H1 (cell line): Measurements from ENCODE around the gene ZGRF1. TPM values are rescaled to one million over a fixed set of nuclear protein-coding genes. Genes with fewer than 3 reads are reported as not detected.

Experiments used
- CTCF ChIA-PET: fragments of 300-600 bp; sonication (Branson Sonifier 250); formaldehyde crosslinking; loops from one replicate; lab custom pipeline; 2021; ENCODE audit not compliant: partially characterized antibody; lab: Charles Lee
- POLR2A ChIA-PET: fragments of 300-600 bp; sonication (Branson Sonifier 250); formaldehyde crosslinking; loops from one replicate; lab custom pipeline; 2021; ENCODE audit warnings: inconsistent platforms; ENCODE audit not compliant: partially characterized antibody; lab: Charles Lee
- DNase-seq, 2 experiments: peaks; one replicate each; pipeline versions ENCODE4 v3.0.0 to v3.0.0-alpha.2; 2010 to 2022; ENCODE audit warnings: low spot score in 2 of 2, low read depth in 1 of 2, mixed read lengths in 1 of 2
- FAIRE-seq: peaks from 2 replicates; lab custom pipeline; 2011; peaks lifted over from hg19 to GRCh38; lab: Jason Lieb, UNC
- H2AFZ ChIP-seq: 2 replicates; pipeline ENCODE4 v1.8.1; 2012; ENCODE audit warnings: low read length, inconsistent platforms
- H2AK5ac ChIP-seq: 2 replicates; pipeline ENCODE4 v1.6.1; 2013; ENCODE audit warnings: low read depth, low read length
- H2BK120ac ChIP-seq: replicated peaks from 2 replicates; pipeline ENCODE3; 2013; ENCODE audit warnings: low read depth, low read length, inconsistent platforms
- H2BK12ac ChIP-seq: 2 replicates; pipeline ENCODE4 v1.6.1; 2013; ENCODE audit warnings: low read depth, low read length
- H2BK15ac ChIP-seq: 2 replicates; pipeline ENCODE4 v1.6.1; 2013; ENCODE audit warnings: low read length
- H2BK20ac ChIP-seq: 2 replicates; pipeline ENCODE4 v1.6.1; 2013; ENCODE audit warnings: low read length
- H2BK5ac ChIP-seq: 2 replicates; pipeline ENCODE4 v1.6.1; 2013; ENCODE audit warnings: low read depth, low read length
- H3K14ac ChIP-seq: 2 replicates; pipeline ENCODE4 v1.6.1; 2013; ENCODE audit warnings: inconsistent platforms; ENCODE audit not compliant: insufficient read length
- H3K18ac ChIP-seq: 2 replicates; pipeline ENCODE4 v1.6.1; 2013; ENCODE audit warnings: low read length; ENCODE audit errors: extremely low read depth
- H3K23ac ChIP-seq: 2 replicates; pipeline ENCODE4 v1.6.1; 2013; ENCODE audit warnings: inconsistent platforms; ENCODE audit not compliant: insufficient read length
- H3K23me2 ChIP-seq: 2 replicates; pipeline ENCODE4 v1.6.1; 2013; ENCODE audit warnings: low read depth, low read length
- H3K27ac ChIP-seq: 2 replicates; pipeline ENCODE4 v1.6.1; 2011; ENCODE audit warnings: low read depth, low read length, inconsistent platforms
- H3K27me3 ChIP-seq, 4 experiments: replicated peaks in 1 of 4; 1 replicate in 1 of 4; 2 replicates in 3 of 4; pipeline versions ENCODE4 v1.6.1 to v1.8.1; 2011 to 2013; ENCODE audit warnings: low read length in 3 of 4, mild to moderate bottlenecking in 3 of 4, inconsistent platforms in 2 of 4, mixed read lengths in 2 of 4, moderate library complexity in 1 of 4; ENCODE audit not compliant: control insufficient read depth in 3 of 4, insufficient read depth in 3 of 4; ENCODE audit errors: extremely low read depth in 1 of 4
- H3K36me3 ChIP-seq, 4 experiments: 2 replicates each; pipeline versions ENCODE4 v1.6.1 to v1.8.1; 2011 to 2013; ENCODE audit warnings: mild to moderate bottlenecking in 4 of 4, low read length in 3 of 4, moderate library complexity in 2 of 4, control low read depth in 1 of 4, inconsistent platforms in 1 of 4; ENCODE audit not compliant: insufficient read depth in 4 of 4, control insufficient read depth in 2 of 4
- H3K4ac ChIP-seq: replicated peaks from 2 replicates; pipeline ENCODE3; 2013; ENCODE audit warnings: low read length, low read depth, mixed read lengths, inconsistent platforms; ENCODE audit not compliant: insufficient read length
- H3K4me1 ChIP-seq, 4 experiments: replicated peaks in 1 of 4; 1 replicate in 1 of 4; 2 replicates in 3 of 4; pipeline versions ENCODE4 v1.6.1 to v1.8.1; 2011 to 2013; ENCODE audit warnings: low read length in 3 of 4, inconsistent platforms in 2 of 4, mixed read lengths in 1 of 4; ENCODE audit not compliant: insufficient read depth in 4 of 4, control insufficient read depth in 3 of 4
- H3K4me2 ChIP-seq, 2 experiments: 2 replicates each; pipeline versions ENCODE4 v1.6.1 to v1.8.1; 2011 to 2013; ENCODE audit warnings: low read depth in 2 of 2, low read length in 2 of 2, control low read depth in 1 of 2, inconsistent platforms in 1 of 2, mild to moderate bottlenecking in 1 of 2; ENCODE audit not compliant: insufficient read depth in 1 of 2
- H3K4me3 ChIP-seq, 4 experiments: fragments of 200-600, 300-600 bp in 1 of 4; sonication (generic), shearing (Covaris generic), sonication (Bioruptor Twin) in 1 of 4; 2 replicates each; pipeline versions ENCODE4 v1.5.1 to v1.8.1; 2011 to 2016; ENCODE audit warnings: low read length in 4 of 4, low read depth in 3 of 4, control low read depth in 2 of 4, inconsistent platforms in 2 of 4, mild to moderate bottlenecking in 2 of 4, mixed read lengths in 1 of 4, moderate library complexity in 1 of 4; ENCODE audit not compliant: insufficient read depth in 2 of 4; ENCODE audit errors: extremely low read depth in 1 of 4
- H3K56ac ChIP-seq: replicated peaks from 2 replicates; pipeline ENCODE3; 2013; ENCODE audit warnings: low read depth, mild to moderate bottlenecking, mixed read lengths, low read length, inconsistent platforms; ENCODE audit not compliant: insufficient read length
- H3K79me1 ChIP-seq: 2 replicates; pipeline ENCODE4 v1.6.1; 2013; ENCODE audit warnings: low read depth, low read length, control low read depth
- H3K79me2 ChIP-seq, 2 experiments: 2 replicates each; pipeline versions ENCODE4 v1.6.1 to v1.8.1; 2012 to 2013; ENCODE audit warnings: low read length in 2 of 2, mild to moderate bottlenecking in 2 of 2, inconsistent platforms in 1 of 2; ENCODE audit not compliant: insufficient read depth in 2 of 2, control insufficient read depth in 1 of 2
- H3K9ac ChIP-seq, 4 experiments: replicated peaks in 1 of 4; 1 replicate in 1 of 4; 2 replicates in 3 of 4; pipeline versions ENCODE4 v1.6.1 to v1.8.1; 2011 to 2013; ENCODE audit warnings: low read depth in 3 of 4, low read length in 3 of 4, control low read depth in 2 of 4, mild to moderate bottlenecking in 2 of 4, moderate library complexity in 2 of 4, inconsistent platforms in 1 of 4; ENCODE audit errors: extremely low read depth in 1 of 4
- H3K9me3 ChIP-seq, 2 experiments: 2 replicates each; pipeline versions ENCODE4 v1.6.1 to v1.8.1; 2012 to 2013; ENCODE audit warnings: mild to moderate bottlenecking in 2 of 2, moderate library complexity in 2 of 2, control low read depth in 1 of 2, inconsistent platforms in 1 of 2, low read depth in 1 of 2, low read length in 1 of 2, mixed read lengths in 1 of 2; ENCODE audit not compliant: insufficient read depth in 2 of 2
- H4K20me1 ChIP-seq, 2 experiments: replicated peaks in 1 of 2; 2 replicates each; pipeline versions ENCODE3 to v1.8.1; 2011 to 2013; ENCODE audit warnings: inconsistent platforms in 2 of 2, low read length in 2 of 2, mild to moderate bottlenecking in 1 of 2; ENCODE audit not compliant: insufficient read depth in 2 of 2, control insufficient read depth in 1 of 2
- H4K5ac ChIP-seq: 2 replicates; pipeline ENCODE4 v1.6.1; 2013; ENCODE audit warnings: low read length, low read depth, mixed read lengths, inconsistent platforms; ENCODE audit not compliant: insufficient read length
- H4K8ac ChIP-seq: 2 replicates; pipeline ENCODE4 v1.8.0; 2013; ENCODE audit warnings: mild to moderate bottlenecking, moderate library complexity, low read length, inconsistent platforms; ENCODE audit not compliant: insufficient read depth; ENCODE audit errors: extremely low read depth
- H4K91ac ChIP-seq: replicated peaks from 2 replicates; pipeline ENCODE3; 2013; ENCODE audit warnings: low read length, mixed read lengths, inconsistent platforms; ENCODE audit not compliant: insufficient read length
- RAD21 ChIP-seq, 2 experiments: IDR thresholded peaks in 1 of 2; conservative IDR thresholded peaks in 1 of 2; 2 replicates each; pipeline ENCODE4 v1.6.1; 2011; ENCODE audit warnings: low read depth in 2 of 2, low read length in 2 of 2, improper control_type of control experiment in 1 of 2, inconsistent platforms in 1 of 2, mild to moderate bottlenecking in 1 of 2, moderate library complexity in 1 of 2
- SIN3A ChIP-seq, 2 experiments: IDR thresholded peaks in 1 of 2; conservative IDR thresholded peaks in 1 of 2; 2 replicates each; pipeline ENCODE4 v1.6.1; 2011 to 2012; ENCODE audit warnings: low read length in 2 of 2, improper control_type of control experiment in 1 of 2, low read depth in 1 of 2, mild to moderate bottlenecking in 1 of 2
- SP1 ChIP-seq: IDR thresholded peaks from 2 replicates; pipeline ENCODE4 v1.6.1; 2011; ENCODE audit warnings: low read depth, low read length
- WGBS, 2 experiments: shearing (Covaris generic) in 1 of 2; methylation state at CpG; one replicate each; pipeline versions ENCODE4 v1.1.6 to v1.1.7; 2013 to 2015; ENCODE audit warnings: low lambda C conversion rate in 2 of 2, mixed read lengths in 2 of 2, inconsistent platforms in 1 of 2, low coverage in 1 of 2, missing lambda C conversion rate in 1 of 2; ENCODE audit not compliant: insufficient replicate concordance in 2 of 2, insufficient coverage in 1 of 2, insufficient read length in 1 of 2; ENCODE audit errors: extremely low coverage in 1 of 2, missing lambda C conversion rate in 1 of 2; 5-methylcytosine and 5-hydroxymethylcytosine counted together
- polyA plus RNA-seq, 7 experiments: library from polyadenylated mRNA; depleted of rRNA in 3 of 7; stranded (reverse) in 5 of 7; unstranded in 2 of 7; fragments of >200 nt in 5 of 7; fragments of 200-250 nt in 2 of 7; gene quantifications; 1 replicate in 5 of 7; 2 replicates in 1 of 7; 4 replicates in 1 of 7; pipeline versions ENCODE4 v1.2.1 to v1.2.3, GENCODE V29; 2011 to 2013; ENCODE audit warnings: missing spikeins in 2 of 7, mixed read lengths in 2 of 7
- total RNA-seq: library from RNA; stranded (reverse); fragmentation: NEBNext Ultra II Directional; extraction: Animal tissue kit (Norgen Biotek cat#: 25700); gene quantifications from 2 replicates; pipeline ENCODE4 v1.2.1, GENCODE V29; 2021
- TF ChIP-seq, protein P1 (sequence below): IDR thresholded peaks from 2 replicates; pipeline ENCODE4 v1.6.1; 2012; ENCODE audit warnings: inconsistent platforms

The ZGRF1 gene
- total and polyA plus RNA-seq, 2 of the 8 experiments (the other 6 are each of a cell fraction or from before 2014, with no cell fraction given) = 12.0 to 44.6 TPM

- no peak overlapping the region for H2BK120ac ChIP-seq
- H3K36me3 ChIP-seq = peaks cover 0 to 9% (median 0%) of the 10 kb centered on the region in 4 experiments; a peak in 2 of 8 replicates
- WGBS, 2 experiments = 100% methylated on average over 2 of the region's 2 CpGs; no CpG with 5 or more reads in 1 of the 2 experiments
- no peak overlapping the region for H3K23ac ChIP-seq
- no peak overlapping the region for H2BK5ac ChIP-seq
- no peak overlapping the region for H4K8ac ChIP-seq
- no peak overlapping the region for H2AK5ac ChIP-seq
- H3K27me3 ChIP-seq = no peaks in the 10 kb centered on the region
- no peak overlapping the region for H3K9ac ChIP-seq
- no peak overlapping the region for H2AFZ ChIP-seq
- H3K9me3 ChIP-seq = no peaks in the 10 kb centered on the region
- H2BK12ac ChIP-seq = no peak overlapping the region
- no peak overlapping the region for H2BK15ac ChIP-seq
- no peak overlapping the region for H3K14ac ChIP-seq
- H3K18ac ChIP-seq = no peak overlapping the region
- H3K23me2 ChIP-seq = no peaks in the 10 kb centered on the region
- H3K27ac ChIP-seq = no peak overlapping the region
- ChIA-PET CTCF (interaction anchor here (0.9 to 1.5 kb wide), 4 partner anchors 8 to 45 kb away, joined by 3 to 5 read pairs (median 3); no protein-coding TSS in a partner anchor), POLR2A (interaction anchor here (1.1 kb wide), 1 partner anchor 8 kb away, joined by 3 read pairs; no protein-coding TSS in a partner anchor)
- H4K91ac ChIP-seq = no peak overlapping the region
- no peaks in the 10 kb centered on the region for H3K79me2 ChIP-seq
- H2BK20ac ChIP-seq = no peak overlapping the region
- H3K56ac ChIP-seq = no peak overlapping the region
- no peaks in the 10 kb centered on the region for H4K20me1 ChIP-seq
- H3K4me2 ChIP-seq = no peak overlapping the region
- no peaks in the 10 kb centered on the region for H3K79me1 ChIP-seq
- H3K4me1 ChIP-seq = peaks cover 0 to 5% (median 0%) of the 10 kb centered on the region in 4 experiments; a peak in 1 of 7 replicates
- no peak for FAIRE-seq
- no peak overlapping the region for H4K5ac ChIP-seq
- no peak overlapping the region for H3K4me3 ChIP-seq
- DNase-seq = no peak
- TF ChIP-seq SP1 = no peak
- no peak for TF ChIP-seq SIN3A (conservative IDR thresholded peaks at IDR 0.05 in 1 of 2, IDR thresholded peaks at IDR 0.05 in 1 of 2; ENCODE audit: low read depth in 1 of 2, low read length in 2 of 2)
- no peak for TF ChIP-seq RAD21 (IDR thresholded peaks at IDR 0.05 in 1 of 2, conservative IDR thresholded peaks at IDR 0.05 in 1 of 2; ENCODE audit: low read depth in 2 of 2, low read length in 2 of 2)
- TF ChIP-seq, protein P1, sequence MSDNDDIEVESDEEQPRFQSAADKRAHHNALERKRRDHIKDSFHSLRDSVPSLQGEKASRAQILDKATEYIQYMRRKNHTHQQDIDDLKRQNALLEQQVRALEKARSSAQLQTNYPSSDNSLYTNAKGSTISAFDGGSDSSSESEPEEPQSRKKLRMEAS = no peak
- no peak overlapping the region for H3K4ac ChIP-seq
Measured at GRCh38 chr4:112560084-112560483, 76.6 kb downstream of the ZGRF1 start.
